DMS53 (cell line): Measurements from ENCODE around the gene TULP1.

Experiments used
- DNase-seq: peaks from one replicate; lab custom pipeline; 2025; lab: John Stamatoyannopoulos, UW

TULP1 gene

DNA sequence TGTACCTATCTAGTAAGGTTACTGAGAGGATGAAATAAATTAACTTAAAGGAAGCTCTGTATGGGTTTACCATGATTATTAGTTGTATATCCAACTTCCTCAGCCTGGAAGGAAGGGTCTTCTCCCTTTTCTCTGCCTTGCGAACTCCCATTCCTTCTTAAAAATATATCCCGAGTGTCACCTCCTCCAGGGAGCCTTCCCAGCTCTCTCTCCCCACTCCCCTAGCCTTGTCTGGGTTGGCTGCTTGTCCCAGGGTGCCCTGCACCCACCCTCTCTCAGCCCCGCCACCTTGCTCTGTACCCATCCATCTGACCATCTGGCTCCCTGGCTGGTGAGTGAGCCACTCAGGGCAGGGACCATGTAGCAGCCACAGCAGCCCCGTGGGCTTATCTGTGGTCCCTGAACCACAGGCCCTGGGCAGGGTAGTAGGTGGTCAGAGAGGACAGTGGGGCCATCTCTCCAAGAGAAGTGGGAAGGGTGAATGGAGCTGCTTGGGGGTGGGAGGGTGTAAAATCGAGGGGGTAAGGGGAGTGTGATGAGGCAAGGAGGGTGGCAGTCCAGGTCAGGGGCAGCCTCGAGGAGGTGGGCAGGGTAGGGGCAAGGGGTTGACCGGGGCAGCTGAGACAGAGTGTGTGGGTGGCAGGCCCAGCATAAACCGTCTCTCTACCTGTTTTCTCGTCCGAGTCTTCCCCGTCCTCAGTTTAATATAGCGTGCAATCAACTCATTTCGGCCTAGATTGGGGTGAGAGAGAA lies 28.6 kb downstream of the TULP1 start:
- DNase-seq = no peak

GRCh38 chr6:35483490-35483889 lies 29.2 kb downstream of the TULP1 start:
- DNase-seq = no peak

- DNase-seq = no peak
These were observed 29.6 kb downstream of the TULP1 start for GRCh38 chr6:35483062-35483461.

DNA sequence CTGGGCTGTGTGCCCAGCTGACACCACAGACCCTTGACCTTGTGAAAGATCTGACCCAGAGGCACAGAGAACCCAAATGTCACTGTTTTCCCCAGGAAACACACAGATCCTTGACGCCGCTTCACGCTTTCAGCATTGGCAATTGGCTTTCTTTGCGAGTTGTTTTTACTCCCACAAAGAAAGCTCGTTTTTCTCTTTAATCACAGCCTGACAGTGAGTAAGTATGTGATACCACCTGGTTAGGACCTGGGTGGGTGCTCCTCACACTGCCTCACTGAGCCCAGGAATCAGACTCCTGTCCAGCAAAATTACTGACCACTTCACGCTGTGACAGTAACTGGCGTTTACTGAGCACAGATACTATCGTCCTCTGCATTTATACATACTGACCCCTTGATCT lies 31.5 kb downstream of the TULP1 start:
- no peak for DNase-seq

- no peak for DNase-seq
These were observed 32.5 kb downstream of the TULP1 start for GRCh38 chr6:35480176-35480575.

DNA sequence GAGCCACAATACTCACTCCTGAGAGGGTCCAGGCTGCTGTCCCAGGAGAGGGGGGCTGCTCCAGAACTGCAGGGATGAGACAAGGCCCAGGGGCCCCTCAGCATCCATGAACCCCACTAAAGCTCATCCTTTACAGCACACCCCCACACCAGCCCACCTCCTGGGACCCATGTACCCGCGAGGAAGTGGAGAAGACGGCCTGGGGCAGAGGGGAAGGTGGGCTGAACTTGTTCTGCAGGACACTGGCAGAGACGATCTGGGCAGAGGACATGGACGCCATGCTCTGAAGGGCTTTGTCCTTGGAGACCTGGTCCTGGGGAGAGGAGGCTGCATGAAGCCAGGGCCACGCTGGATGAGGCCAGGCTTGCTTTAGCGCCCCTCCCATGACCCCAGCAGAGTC lies 34.4 kb downstream of the TULP1 start:
- no peak for DNase-seq

- DNase-seq = peak; percentile 56
These were observed 35.0 kb downstream of the TULP1 start for GRCh38 chr6:35477551-35478179.

GRCh38 chr6:35477028-35477427 lies 35.7 kb downstream of the TULP1 start:
- no peak for DNase-seq

GRCh38 chr6:35476004-35476403 lies 36.7 kb downstream of the TULP1 start:
- DNase-seq = no peak

GRCh38 chr6:35475573-35475972 lies 37.1 kb downstream of the TULP1 start:
- no peak for DNase-seq

GRCh38 chr6:35474942-35475570 lies 37.6 kb downstream of the TULP1 start:
- no peak for DNase-seq

DNA sequence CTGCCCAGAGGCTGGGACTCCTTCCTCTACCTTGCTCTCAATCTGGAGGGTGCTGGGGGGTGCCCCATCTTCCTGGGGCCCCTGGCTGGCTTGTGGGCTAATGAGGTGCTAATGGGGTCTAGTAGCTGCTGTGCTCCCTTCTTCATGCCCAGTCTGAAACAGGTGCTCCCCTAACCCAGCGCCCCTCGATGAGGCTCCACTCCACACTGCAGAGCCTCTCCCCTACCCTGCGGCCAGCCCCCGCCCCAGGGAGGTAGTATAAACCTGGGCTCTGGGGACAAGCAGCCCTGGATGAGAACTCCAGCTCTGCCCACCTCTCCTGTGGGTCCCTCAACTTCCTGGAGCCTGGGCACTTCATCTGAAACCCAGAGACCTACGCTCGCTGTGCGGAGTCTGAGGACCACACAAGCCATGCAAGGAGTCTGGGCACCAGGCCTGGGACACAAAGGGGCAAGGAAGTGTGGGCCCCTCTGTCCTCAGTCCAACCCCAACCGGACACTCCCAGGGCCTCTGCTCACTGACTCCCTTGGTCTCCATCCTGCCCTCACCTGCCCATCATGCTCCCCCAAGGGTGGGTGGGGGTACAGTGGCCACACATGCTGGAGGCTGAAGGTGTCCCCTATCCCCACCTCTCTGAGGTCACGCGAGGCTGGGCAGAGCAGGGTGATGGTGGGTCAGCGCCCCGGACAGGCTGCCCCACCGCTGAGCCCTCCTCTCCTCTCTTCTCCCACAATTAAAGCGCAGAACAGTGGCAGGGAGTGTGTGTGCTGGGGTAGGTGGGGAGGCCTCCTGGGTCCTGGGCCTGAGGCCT lies 38.4 kb downstream of the TULP1 start:
- no peak for DNase-seq

GRCh38 chr6:35473850-35474130 lies 38.9 kb downstream of the TULP1 start:
- DNase-seq = peak; percentile 28

DNA sequence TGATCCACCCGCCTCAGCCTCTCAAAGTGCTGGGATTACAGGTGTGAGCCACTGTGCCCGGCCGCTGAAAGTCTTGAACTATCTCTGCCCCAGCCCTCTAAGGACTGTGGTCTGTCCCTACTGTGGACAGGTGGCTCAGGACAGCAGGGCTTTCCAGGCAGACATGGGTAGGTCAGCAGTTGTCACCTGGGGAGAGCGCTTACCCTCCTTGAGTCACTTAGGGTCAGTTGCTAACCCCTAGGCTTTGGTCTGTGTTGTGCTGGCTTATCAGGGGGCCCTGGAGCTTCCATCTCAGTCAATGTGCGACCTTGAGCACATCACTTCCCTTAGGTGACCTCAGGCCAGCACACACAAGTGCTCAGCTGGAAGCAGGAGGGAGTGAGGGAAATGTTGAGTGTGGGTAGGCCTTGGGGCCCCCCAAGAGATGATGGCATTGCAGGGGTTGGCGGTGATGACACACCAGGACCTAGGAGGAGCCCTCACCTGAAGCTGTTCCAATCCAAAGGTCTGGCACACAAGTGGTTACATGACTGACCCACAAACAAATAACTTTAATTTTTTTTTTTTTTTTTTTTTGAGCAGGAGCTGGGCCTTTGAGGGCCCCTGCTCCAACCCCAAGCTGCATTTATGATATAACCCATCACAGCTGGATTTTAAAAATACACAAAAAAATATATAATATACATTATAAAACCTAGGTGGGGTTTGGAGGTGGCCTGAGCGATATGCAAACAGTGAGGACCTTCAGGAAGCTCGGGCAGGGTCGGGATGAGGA lies 39.4 kb downstream of the TULP1 start:
- DNase-seq = no peak

DNA sequence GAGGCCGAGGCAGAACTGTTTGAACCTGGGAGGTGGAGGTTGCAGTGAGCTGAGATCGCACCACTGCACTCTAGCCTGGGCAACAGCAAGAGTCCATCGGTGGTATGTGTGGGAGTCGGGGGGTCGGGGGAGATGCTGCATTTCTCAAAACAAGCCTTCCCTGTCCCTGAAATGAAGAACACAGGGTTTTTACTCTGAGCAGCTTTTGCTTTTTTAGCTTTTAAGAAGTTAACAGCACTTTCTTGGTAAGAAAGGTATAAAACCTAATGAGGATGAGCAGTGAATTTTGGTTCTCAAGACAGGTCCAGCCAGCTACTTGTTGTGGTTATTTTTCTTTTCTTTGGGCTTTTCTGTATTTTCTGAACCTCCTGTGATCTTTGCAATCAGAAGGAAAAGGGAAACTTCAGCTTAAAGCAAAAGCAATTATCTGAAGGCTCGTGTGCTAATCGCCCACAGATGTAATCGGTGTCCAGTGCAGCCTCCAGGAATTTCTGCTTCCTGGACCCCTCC lies 40.8 kb downstream of the TULP1 start:
- no peak for DNase-seq

- no peak for DNase-seq
These were observed 42.0 kb downstream of the TULP1 start for GRCh38 chr6:35470663-35471120.

DNA sequence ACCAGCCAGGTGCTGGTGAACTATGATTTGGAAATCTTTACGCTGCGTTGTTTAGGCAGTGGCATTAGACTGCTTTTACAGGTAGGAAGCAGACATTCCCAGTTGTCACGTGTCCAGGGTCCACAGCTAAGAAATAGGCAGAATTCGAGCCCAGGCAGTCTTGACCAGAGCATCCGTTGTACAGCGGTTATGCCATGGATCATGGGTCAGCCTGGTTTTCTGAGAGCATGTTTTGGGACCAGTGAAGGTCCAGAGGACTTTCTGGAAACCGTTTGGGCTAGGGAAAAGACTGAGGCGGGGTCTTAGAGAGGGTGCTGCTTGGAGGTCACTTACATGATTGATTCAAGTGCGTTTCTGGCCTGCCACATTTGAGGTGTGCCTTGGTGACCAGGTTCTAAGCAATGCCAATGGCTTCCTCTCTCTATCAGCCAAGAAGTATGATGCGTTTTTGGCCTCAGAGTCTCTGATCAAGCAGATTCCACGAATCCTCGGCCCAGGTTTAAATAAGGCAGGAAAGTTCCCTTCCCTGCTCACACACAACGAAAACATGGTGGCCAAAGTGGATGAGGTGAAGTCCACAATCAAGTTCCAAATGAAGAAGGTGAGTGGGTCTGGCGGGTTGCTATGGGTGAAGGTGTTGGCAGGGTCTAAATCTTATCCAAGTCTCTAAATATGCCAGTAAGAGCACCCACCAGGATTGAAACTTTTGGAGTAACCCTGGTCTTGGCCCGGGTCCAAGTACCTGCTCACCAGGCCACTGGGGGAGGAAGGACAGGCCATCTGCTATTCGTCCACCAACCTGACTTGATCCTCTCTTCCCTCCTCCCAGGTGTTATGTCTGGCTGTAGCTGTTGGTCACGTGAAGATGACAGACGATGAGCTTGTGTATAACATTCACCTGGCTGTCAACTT lies 42.7 kb downstream of the TULP1 start:
- DNase-seq = peak; percentile 64

GRCh38 chr6:35468980-35469750 lies 43.5 kb downstream of the TULP1 start:
- peak; percentile 57 for DNase-seq

DNA sequence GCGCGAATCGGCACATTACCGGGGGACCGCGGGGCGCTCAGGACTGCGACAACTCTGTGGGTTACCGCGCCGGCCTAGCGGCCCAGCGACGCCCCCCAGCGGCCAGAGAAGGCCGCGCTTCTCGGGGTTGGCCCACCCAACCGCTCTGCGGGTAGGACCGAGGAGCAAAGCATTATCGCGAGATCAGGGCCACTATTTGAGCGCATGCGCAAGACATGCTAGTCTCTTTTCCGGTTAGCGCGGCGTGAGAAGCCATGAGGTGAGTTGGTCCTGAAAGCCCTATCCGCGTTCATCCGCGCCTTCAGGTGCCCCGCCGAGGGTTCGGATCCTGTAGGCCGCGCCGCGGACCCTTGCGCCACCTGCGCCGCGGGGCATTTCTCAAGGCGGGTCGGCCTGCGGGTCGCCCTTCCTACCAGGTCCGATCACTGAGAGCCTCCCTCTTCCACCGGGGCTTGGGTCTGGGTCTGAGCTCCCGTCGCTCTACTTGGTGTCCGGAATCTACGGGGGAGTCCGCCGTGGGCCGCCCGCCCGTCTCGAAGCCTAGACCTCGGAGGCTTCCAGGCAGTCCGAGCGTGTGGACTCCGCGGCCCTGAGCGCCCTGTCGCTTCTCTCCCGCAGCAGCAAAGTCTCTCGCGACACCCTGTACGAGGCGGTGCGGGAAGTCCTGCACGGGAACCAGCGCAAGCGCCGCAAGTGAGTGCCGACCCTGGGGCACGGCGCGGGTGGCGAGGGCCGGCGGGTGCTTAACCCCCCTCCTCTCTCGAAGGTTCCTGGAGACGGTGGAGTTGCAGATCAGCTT lies 44.3 kb downstream of the TULP1 start, which contains the start of gene RPL10A:
TSS of gene RPL10A (plus strand) at position 221 of the 799 bp plus-strand sequence. CDS start at position 255, 34 bp downstream.
- peak; percentile 95 for DNase-seq
